AG10803 (cell line): ENCODE data around the gene IGFBP5.

Source experiments
- DNase-seq: peaks from one replicate; pipeline ENCODE4 v3.0.0; 2010; ENCODE audit warnings: low read depth
- H3K4me3 ChIP-seq: 2 replicates; pipeline ENCODE4 v1.5.1; 2011; ENCODE audit warnings: mild to moderate bottlenecking, low read length, control low read depth
- TF ChIP-seq, protein P1 (sequence below): conservative IDR thresholded peaks from 2 replicates; pipeline ENCODE4 v1.5.1; 2011; ENCODE audit warnings: mild to moderate bottlenecking, low read length, control low read depth, inconsistent platforms

IGFBP5 gene

DNA sequence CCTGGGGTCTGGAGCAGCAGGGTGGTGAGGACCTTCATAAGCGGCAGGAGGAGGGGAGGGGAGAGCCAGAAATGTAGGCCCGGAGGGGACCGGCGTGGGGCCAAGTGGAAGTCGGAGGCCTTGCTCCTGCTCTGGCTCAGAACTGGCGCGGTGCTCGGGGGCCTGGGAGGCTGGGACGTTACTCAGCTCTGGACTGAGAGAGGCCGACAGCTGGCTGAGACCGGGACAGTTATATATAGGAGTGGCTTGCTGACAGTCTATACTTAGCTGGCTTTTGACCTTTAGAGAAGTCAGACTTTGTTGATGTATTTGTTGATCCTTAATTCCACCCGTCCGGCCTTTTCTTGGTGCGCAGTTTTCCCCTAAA is 15.7 kb downstream of the IGFBP5 start:
- H3K4me3 ChIP-seq, result no peak overlapping the region

GRCh38 chr2:216678813-216679657 is 16.3 kb downstream of the IGFBP5 start:
- DNase-seq, result no peak
- H3K4me3 ChIP-seq, result no peak overlapping the region
- TF ChIP-seq, protein P1, sequence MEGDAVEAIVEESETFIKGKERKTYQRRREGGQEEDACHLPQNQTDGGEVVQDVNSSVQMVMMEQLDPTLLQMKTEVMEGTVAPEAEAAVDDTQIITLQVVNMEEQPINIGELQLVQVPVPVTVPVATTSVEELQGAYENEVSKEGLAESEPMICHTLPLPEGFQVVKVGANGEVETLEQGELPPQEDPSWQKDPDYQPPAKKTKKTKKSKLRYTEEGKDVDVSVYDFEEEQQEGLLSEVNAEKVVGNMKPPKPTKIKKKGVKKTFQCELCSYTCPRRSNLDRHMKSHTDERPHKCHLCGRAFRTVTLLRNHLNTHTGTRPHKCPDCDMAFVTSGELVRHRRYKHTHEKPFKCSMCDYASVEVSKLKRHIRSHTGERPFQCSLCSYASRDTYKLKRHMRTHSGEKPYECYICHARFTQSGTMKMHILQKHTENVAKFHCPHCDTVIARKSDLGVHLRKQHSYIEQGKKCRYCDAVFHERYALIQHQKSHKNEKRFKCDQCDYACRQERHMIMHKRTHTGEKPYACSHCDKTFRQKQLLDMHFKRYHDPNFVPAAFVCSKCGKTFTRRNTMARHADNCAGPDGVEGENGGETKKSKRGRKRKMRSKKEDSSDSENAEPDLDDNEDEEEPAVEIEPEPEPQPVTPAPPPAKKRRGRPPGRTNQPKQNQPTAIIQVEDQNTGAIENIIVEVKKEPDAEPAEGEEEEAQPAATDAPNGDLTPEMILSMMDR, result no peak

More for the DNA sequence above, 15.7 kb downstream of the IGFBP5 start:
- TF ChIP-seq, protein P1, result no peak
- no peak for DNase-seq

DNA sequence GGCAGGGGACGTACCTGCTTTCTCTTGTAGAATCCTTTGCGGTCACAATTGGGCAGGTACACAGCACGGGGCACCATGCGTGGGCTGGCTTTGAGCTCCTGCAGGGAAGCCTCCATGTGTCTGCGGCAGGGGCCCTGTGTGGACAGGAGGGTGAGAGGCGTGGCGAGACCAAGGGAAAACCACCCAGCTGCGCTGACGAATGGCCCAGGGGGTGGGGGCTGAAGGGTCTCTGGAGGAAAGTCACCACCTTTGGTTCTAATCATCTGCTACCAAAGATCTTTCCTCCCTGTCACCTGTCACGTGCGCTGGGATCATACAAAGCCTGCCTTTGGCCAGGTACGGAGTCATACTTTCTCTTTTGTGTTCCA is 17.3 kb downstream of the IGFBP5 start:
- TF ChIP-seq, protein P1, result no peak
- no peak for DNase-seq

DNA sequence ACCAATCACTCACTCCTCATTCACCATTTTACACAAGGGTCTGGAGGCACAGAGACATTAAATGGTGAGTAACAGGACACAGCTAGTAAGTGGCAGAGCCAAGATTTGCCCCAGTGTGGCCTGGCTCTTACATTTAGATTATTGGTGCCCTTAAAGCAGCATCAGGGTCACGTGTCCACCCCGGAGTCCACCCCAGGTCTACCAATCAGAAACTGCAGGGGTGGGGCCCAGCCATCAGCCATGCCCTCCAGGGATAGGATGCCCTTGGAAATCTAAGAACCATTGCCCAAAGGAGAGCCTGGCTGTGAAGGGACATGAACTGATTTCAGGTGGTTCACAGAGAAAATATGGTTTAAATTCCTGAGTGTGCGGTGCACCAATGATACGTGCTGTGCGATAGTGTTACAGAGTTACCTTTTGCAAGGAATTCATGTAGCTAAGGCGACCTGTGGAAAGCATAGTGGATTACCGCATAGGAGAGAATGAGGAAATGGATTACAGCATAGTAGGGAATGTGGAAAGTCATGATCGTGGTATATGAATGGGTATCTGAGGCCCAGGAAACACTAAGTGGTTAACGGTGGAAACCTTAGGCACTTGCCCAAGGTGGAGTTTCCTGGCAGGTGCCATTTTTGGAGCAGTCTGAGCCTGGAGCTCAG is 17.8 kb downstream of the IGFBP5 start:
- TF ChIP-seq, protein P1, result no peak
- DNase-seq, result no peak
- no peak overlapping the region for H3K4me3 ChIP-seq

More for the DNA sequence above, 17.3 kb downstream of the IGFBP5 start:
- no peak overlapping the region for H3K4me3 ChIP-seq

DNA sequence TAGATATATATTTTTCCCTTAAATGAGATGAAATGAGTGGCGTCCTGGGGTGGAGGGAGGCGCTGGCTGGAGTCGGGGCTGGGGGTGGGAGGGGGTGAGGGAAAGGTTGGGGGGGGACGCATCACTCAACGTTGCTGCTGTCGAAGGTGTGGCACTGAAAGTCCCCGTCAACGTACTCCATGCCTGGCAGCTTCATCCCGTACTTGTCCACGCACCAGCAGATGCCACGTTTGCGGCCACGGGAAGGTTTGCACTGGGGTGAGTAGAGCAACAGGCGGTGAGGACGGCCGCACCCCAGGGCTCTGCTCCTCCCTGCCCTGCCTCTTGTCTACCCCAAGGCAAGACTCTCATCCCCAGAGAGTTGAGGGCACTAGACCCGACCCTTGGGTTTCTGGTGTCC is 18.7 kb downstream of the IGFBP5 start:
- TF ChIP-seq, protein P1, result no peak
- no peak for DNase-seq
- H3K4me3 ChIP-seq, result no peak overlapping the region

GRCh38 chr2:216674376-216674775 is 21.0 kb downstream of the IGFBP5 start:
- TF ChIP-seq, protein P1, result no peak
- DNase-seq, result no peak

DNA sequence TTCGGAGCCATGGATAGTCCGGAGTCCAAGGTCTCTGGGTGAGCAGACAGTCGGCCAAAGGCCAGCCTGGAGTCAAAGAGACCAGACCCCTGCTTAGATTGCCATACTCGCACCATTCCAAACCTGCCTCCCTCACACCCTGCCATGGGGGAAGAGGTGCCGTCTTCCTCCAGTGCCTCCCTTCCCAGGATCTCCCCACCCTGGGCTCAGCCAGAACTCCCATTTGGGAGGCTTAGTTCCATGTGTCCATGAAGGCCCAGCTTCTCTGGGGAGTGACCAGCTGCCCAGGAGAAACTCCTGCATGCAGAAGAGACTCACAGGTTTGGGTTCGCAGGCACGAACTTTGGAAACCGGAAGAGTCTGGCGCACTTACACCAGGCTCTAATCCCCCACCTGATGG is 21.7 kb downstream of the IGFBP5 start:
- H3K4me3 ChIP-seq, result no peak overlapping the region
- TF ChIP-seq, protein P1, result no peak
- no peak for DNase-seq

More at GRCh38 chr2:216674376-216674775, 21.0 kb downstream of the IGFBP5 start:
- no peak overlapping the region for H3K4me3 ChIP-seq
